ENCODE measurements around the gene RYR3.

Gene RYR3

GRCh38 chr15:33641069-33641468 lies 330.3 kb downstream of the RYR3 start:
- Histone ChIP-seq H3K4me1 (ENCODE audit: control insufficient read depth, insufficient read depth, low read length) (no peaks in the 10 kb centered on the region), H3K9ac (ENCODE audit: low read length) (no peak overlapping the region), H3K9me3 (ENCODE audit: control insufficient read depth, low read length) (no peaks in the 10 kb centered on the region), H3K4me3 (ENCODE audit: low read length) (no peak overlapping the region), H3K36me3 (ENCODE audit: control insufficient read depth, insufficient read depth, low read length) (no peaks in the 10 kb centered on the region), H3K27me3 (ENCODE audit: control insufficient read depth, insufficient read depth, low read length) (no peaks in the 10 kb centered on the region)

GRCh38 chr15:33644304-33644703 lies 333.5 kb downstream of the RYR3 start:
- no peaks in the 10 kb centered on the region for H3K36me3 ChIP-seq (ENCODE audit: control insufficient read depth, insufficient read depth, low read length)
- H3K27me3 ChIP-seq (ENCODE audit: control insufficient read depth, insufficient read depth, low read length), result no peaks in the 10 kb centered on the region
- no peak overlapping the region for H3K9ac ChIP-seq (ENCODE audit: low read length)
- no peaks in the 10 kb centered on the region for H3K4me1 ChIP-seq (ENCODE audit: control insufficient read depth, insufficient read depth, low read length)
- H3K4me3 ChIP-seq (ENCODE audit: low read length), result no peak overlapping the region
- no peaks in the 10 kb centered on the region for H3K9me3 ChIP-seq (ENCODE audit: control insufficient read depth, low read length)

- no peak overlapping the region for H3K4me3 ChIP-seq (ENCODE audit: low read length)
- H3K9ac ChIP-seq (ENCODE audit: low read length), result no peak overlapping the region
- no peaks in the 10 kb centered on the region for H3K4me1 ChIP-seq (ENCODE audit: control insufficient read depth, insufficient read depth, low read length)
- no peaks in the 10 kb centered on the region for H3K9me3 ChIP-seq (ENCODE audit: control insufficient read depth, low read length)
- no peaks in the 10 kb centered on the region for H3K27me3 ChIP-seq (ENCODE audit: control insufficient read depth, insufficient read depth, low read length)
- no peaks in the 10 kb centered on the region for H3K36me3 ChIP-seq (ENCODE audit: control insufficient read depth, insufficient read depth, low read length)
Observed at GRCh38 chr15:33646744-33647143, 336.0 kb downstream of the RYR3 start.

GRCh38 chr15:33649217-33649933 lies 338.6 kb downstream of the RYR3 start:
- Histone ChIP-seq H3K9me3 (ENCODE audit: control insufficient read depth, low read length) (no peaks in the 10 kb centered on the region), H3K9ac (ENCODE audit: low read length) (no peak overlapping the region), H3K36me3 (ENCODE audit: control insufficient read depth, insufficient read depth, low read length) (no peaks in the 10 kb centered on the region), H3K4me3 (ENCODE audit: low read length) (no peak overlapping the region), H3K4me1 (ENCODE audit: control insufficient read depth, insufficient read depth, low read length) (no peaks in the 10 kb centered on the region), H3K27me3 (ENCODE audit: control insufficient read depth, insufficient read depth, low read length) (no peaks in the 10 kb centered on the region)

GRCh38 chr15:33654860-33655259 lies 344.1 kb downstream of the RYR3 start:
- Histone ChIP-seq H3K36me3 (ENCODE audit: control insufficient read depth, insufficient read depth, low read length) (no peaks in the 10 kb centered on the region), H3K9ac (ENCODE audit: low read length) (no peak overlapping the region), H3K4me1 (ENCODE audit: control insufficient read depth, insufficient read depth, low read length) (no peaks in the 10 kb centered on the region), H3K27me3 (ENCODE audit: control insufficient read depth, insufficient read depth, low read length) (no peaks in the 10 kb centered on the region), H3K4me3 (ENCODE audit: low read length) (no peak overlapping the region), H3K9me3 (ENCODE audit: control insufficient read depth, low read length) (no peaks in the 10 kb centered on the region)

DNA sequence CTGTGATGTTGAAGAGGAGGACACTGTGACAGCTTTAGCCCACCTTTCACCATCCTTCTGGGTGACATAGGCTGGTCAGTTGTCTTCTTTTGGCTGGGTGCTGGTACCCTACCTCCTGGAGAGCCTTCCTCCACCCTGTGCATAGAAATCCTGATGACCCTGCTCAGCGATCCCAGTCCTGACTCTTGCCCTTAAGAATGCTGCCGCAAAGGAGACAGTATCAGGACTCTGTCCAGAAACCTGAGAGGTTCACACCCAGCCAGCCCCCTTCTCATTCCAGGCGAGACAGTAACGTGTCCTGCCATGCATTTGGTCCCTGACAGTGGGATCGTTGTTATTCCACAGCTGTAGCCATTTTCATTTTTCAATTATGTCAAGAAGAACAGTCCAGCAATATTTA lies 344.7 kb downstream of the RYR3 start:
- no peaks in the 10 kb centered on the region for H3K4me1 ChIP-seq (ENCODE audit: control insufficient read depth, insufficient read depth, low read length)
- no peaks in the 10 kb centered on the region for H3K9me3 ChIP-seq (ENCODE audit: control insufficient read depth, low read length)
- H3K27me3 ChIP-seq (ENCODE audit: control insufficient read depth, insufficient read depth, low read length), result no peaks in the 10 kb centered on the region
- no peak overlapping the region for H3K4me3 ChIP-seq (ENCODE audit: low read length)
- no peak overlapping the region for H3K9ac ChIP-seq (ENCODE audit: low read length)
- H3K36me3 ChIP-seq (ENCODE audit: control insufficient read depth, insufficient read depth, low read length), result no peaks in the 10 kb centered on the region

DNA sequence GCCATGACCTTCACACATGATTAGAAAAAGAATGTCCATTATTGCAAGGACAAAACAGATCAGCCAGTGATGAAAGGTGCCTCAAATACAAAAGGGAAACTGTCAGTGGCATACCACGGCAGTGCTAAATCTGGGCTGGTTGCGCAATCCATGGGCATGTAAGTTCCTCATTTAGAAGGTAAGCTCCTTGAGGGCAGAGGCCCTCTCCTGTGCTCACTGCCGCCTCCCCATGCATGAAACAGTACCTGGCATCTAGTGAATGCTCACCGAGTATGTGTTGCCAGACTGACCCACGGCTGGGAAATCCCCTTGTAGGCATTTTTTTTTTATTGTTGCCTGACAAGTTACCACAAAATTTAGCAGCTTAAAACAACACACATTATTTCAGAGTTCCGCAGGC lies 345.4 kb downstream of the RYR3 start:
- no peaks in the 10 kb centered on the region for H3K27me3 ChIP-seq (ENCODE audit: control insufficient read depth, insufficient read depth, low read length)
- H3K9me3 ChIP-seq (ENCODE audit: control insufficient read depth, low read length), result no peaks in the 10 kb centered on the region
- H3K9ac ChIP-seq (ENCODE audit: low read length), result no peak overlapping the region
- no peaks in the 10 kb centered on the region for H3K4me1 ChIP-seq (ENCODE audit: control insufficient read depth, insufficient read depth, low read length)
- H3K4me3 ChIP-seq (ENCODE audit: low read length), result no peak overlapping the region
- no peaks in the 10 kb centered on the region for H3K36me3 ChIP-seq (ENCODE audit: control insufficient read depth, insufficient read depth, low read length)

DNA sequence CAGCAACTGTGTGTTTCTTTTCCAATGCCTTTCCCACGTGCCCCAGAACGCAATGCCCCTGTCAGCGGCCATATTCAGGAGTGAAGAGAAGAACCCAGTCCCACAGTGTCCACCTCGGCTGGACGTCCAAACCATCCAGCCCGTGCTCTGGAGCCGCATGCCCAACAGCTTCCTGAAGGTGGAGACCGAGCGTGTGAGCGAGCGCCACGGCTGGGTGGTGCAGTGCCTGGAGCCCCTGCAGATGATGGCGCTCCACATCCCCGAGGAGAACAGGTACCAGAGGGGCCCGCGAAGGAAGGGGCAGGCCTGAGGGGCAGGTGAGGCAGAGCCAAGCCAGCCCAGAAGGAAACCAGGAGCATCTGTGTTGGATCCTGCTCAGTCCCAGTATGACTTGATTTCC lies 349.4 kb downstream of the RYR3 start:
- no peaks in the 10 kb centered on the region for H3K4me1 ChIP-seq (ENCODE audit: control insufficient read depth, insufficient read depth, low read length)
- no peaks in the 10 kb centered on the region for H3K9me3 ChIP-seq (ENCODE audit: control insufficient read depth, low read length)
- no peaks in the 10 kb centered on the region for H3K27me3 ChIP-seq (ENCODE audit: control insufficient read depth, insufficient read depth, low read length)
- H3K9ac ChIP-seq (ENCODE audit: low read length), result no peak overlapping the region
- no peak overlapping the region for H3K4me3 ChIP-seq (ENCODE audit: low read length)
- no peaks in the 10 kb centered on the region for H3K36me3 ChIP-seq (ENCODE audit: control insufficient read depth, insufficient read depth, low read length)

GRCh38 chr15:33662014-33662413 lies 351.2 kb downstream of the RYR3 start:
- no peaks in the 10 kb centered on the region for H3K4me1 ChIP-seq (ENCODE audit: control insufficient read depth, insufficient read depth, low read length)
- H3K27me3 ChIP-seq (ENCODE audit: control insufficient read depth, insufficient read depth, low read length), result no peaks in the 10 kb centered on the region
- no peak overlapping the region for H3K4me3 ChIP-seq (ENCODE audit: low read length)
- H3K36me3 ChIP-seq (ENCODE audit: control insufficient read depth, insufficient read depth, low read length), result no peaks in the 10 kb centered on the region
- H3K9me3 ChIP-seq (ENCODE audit: control insufficient read depth, low read length), result no peaks in the 10 kb centered on the region
- no peak overlapping the region for H3K9ac ChIP-seq (ENCODE audit: low read length)

GRCh38 chr15:33664947-33665346 lies 354.2 kb downstream of the RYR3 start:
- Histone ChIP-seq H3K9ac (ENCODE audit: low read length) (no peak overlapping the region), H3K36me3 (ENCODE audit: control insufficient read depth, insufficient read depth, low read length) (no peaks in the 10 kb centered on the region), H3K27me3 (ENCODE audit: control insufficient read depth, insufficient read depth, low read length) (no peaks in the 10 kb centered on the region), H3K4me3 (ENCODE audit: low read length) (no peak overlapping the region), H3K9me3 (ENCODE audit: control insufficient read depth, low read length) (no peaks in the 10 kb centered on the region), H3K4me1 (ENCODE audit: control insufficient read depth, insufficient read depth, low read length) (no peaks in the 10 kb centered on the region)

DNA sequence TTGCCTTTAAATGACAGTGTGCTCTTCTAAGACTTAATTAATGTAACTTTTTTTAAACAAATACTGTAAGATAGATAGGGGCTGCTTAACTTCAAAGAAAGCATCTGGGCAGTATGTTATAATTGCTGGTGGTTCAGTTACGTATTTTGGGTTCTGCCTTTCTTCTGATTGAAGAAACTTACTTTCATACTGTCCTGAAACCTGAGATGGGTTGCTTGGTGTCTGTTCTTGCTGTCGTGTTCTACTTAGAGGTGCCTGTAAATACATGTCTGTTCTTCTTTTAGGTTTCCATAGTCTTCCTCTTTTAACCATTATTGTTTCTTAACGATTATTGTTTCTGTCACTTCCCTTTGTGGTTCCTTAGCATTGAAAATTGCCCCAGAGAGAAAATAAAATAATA lies 359.8 kb downstream of the RYR3 start:
- Histone ChIP-seq H3K4me1 (ENCODE audit: control insufficient read depth, insufficient read depth, low read length) (no peaks in the 10 kb centered on the region), H3K9me3 (ENCODE audit: control insufficient read depth, low read length) (no peaks in the 10 kb centered on the region), H3K36me3 (ENCODE audit: control insufficient read depth, insufficient read depth, low read length) (no peaks in the 10 kb centered on the region), H3K9ac (ENCODE audit: low read length) (no peak overlapping the region), H3K27me3 (ENCODE audit: control insufficient read depth, insufficient read depth, low read length) (peaks cover under 1% of the 10 kb centered on the region), H3K4me3 (ENCODE audit: low read length) (no peak overlapping the region)

GRCh38 chr15:33671456-33671855 lies 360.7 kb downstream of the RYR3 start:
- H3K27me3 ChIP-seq (ENCODE audit: control insufficient read depth, insufficient read depth, low read length), result peaks cover 5% of the 10 kb centered on the region
- H3K36me3 ChIP-seq (ENCODE audit: control insufficient read depth, insufficient read depth, low read length), result no peaks in the 10 kb centered on the region
- H3K9me3 ChIP-seq (ENCODE audit: control insufficient read depth, low read length), result no peaks in the 10 kb centered on the region
- H3K4me3 ChIP-seq (ENCODE audit: low read length), result no peak overlapping the region
- H3K4me1 ChIP-seq (ENCODE audit: control insufficient read depth, insufficient read depth, low read length), result no peaks in the 10 kb centered on the region
- no peak overlapping the region for H3K9ac ChIP-seq (ENCODE audit: low read length)

- peaks cover 5% of the 10 kb centered on the region for H3K27me3 ChIP-seq (ENCODE audit: control insufficient read depth, insufficient read depth, low read length)
- no peaks in the 10 kb centered on the region for H3K4me1 ChIP-seq (ENCODE audit: control insufficient read depth, insufficient read depth, low read length)
- no peak overlapping the region for H3K9ac ChIP-seq (ENCODE audit: low read length)
- H3K4me3 ChIP-seq (ENCODE audit: low read length), result no peak overlapping the region
- H3K9me3 ChIP-seq (ENCODE audit: control insufficient read depth, low read length), result no peaks in the 10 kb centered on the region
- H3K36me3 ChIP-seq (ENCODE audit: control insufficient read depth, insufficient read depth, low read length), result no peaks in the 10 kb centered on the region
Observed at GRCh38 chr15:33675246-33675645, 364.5 kb downstream of the RYR3 start.
